Measurements from ENCODE around the gene IQCN. TPM values are rescaled to one million over a fixed set of nuclear protein-coding genes. Genes with fewer than 3 reads are reported as not detected.
A peak's percentile ranks its signal among the peaks of the same experiment; 100 is the strongest.

The IQCN gene
- total and polyA plus RNA-seq, 2 donors (not counting 1 experiment from before 2014, with no cell fraction given): 52.0 to 63.6 TPM

DNA sequence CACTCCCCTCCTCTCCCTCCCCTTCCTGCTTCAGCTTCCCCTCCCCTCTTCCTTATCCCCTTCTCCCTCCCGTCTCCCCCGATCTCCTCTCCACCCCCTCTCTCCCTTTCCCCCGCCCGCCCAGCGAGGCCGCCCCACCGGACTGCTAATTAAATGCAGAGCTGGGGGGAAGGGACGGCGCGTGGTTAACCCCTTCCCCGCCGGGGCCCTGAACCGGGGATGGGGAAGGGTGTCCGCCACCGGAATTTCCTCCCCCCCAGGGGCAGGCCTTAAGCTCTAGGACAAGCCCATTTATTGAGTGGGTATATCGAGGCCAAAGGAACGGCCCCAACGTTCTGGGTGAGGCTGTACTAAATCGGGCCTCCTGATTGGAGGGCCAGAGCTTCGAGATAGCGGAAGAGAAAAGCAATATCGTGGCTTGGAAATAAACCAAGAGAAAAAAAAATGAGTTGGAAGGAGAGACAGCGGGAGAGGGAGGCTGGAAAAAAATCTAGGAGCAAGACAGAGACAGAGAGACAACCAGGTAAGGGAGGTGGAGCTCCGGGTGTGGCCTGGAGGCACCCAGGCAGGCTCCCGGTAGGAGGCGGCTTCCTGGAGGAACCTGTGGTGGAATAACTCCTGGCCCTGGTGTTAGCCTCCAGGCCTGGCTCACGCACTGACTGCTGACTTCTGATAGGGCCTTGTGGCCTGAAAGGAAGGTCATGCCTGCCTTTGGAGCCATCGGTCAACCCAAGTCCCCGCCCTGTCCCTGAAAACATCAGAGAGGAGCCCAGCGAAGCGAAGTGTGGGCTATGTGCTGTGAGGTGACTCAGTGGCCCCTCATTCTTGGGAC is 18.8 kb upstream of the IQCN start:
- CTCF ChIA-PET: interaction anchor here (0.6 to 6.5 kb wide), 10 partner anchors 9 to 36 kb away, joined by 3 to 138 read pairs (median 5); partner anchors contain the start of genes JUND and LSM4
- Mint-ChIP-seq H3K9me3 (ENCODE audit: insufficient read depth) (no peaks in the 10 kb centered on the region), H3K4me1 (peaks cover 60% of the 10 kb centered on the region), H3K27ac (peak overlapping the region; percentile 93), H3K27me3 (no peaks in the 10 kb centered on the region), H3K4me3 (peak overlapping the region; percentile 82)
- intact Hi-C loops (cut with micrococcal nuclease): loop anchor here (5.0 kb wide), 1 partner anchor 271 kb away; no protein-coding TSS in a partner anchor
- Histone ChIP-seq H4K20me1 (ENCODE audit: control insufficient read depth, insufficient read depth, low read length, poor library complexity, severe bottlenecking) (no peaks in the 10 kb centered on the region), H3K36me3 (replicated peaks in 1 of 2; ENCODE audit: control extremely low read depth in 1 of 2, control insufficient read depth in 1 of 2, extremely low read depth in 1 of 2, insufficient read depth in 2 of 2, low read length in 1 of 2) (no peaks in the 10 kb centered on the region), H3K9ac (ENCODE audit: low read length) (peak overlapping the region; percentile 100), H3K4me2 (replicated peaks; ENCODE audit: low read depth, low read length, poor library complexity, severe bottlenecking) (peak overlapping the region; percentile 99), H3K27ac (ENCODE audit: low read length in 2 of 2) (peak overlapping the region; percentile 100), H2AFZ (ENCODE audit: insufficient read depth, low read depth, low read length, poor library complexity, severe bottlenecking) (peak overlapping the region; percentile 56), H3K4me1 (ENCODE audit: control insufficient read depth in 2 of 2, insufficient read depth in 2 of 2, low read length in 2 of 2) (peaks cover 48 to 67% of the 10 kb centered on the region in 2 donors), H3K4me3 (ENCODE audit: control extremely low read depth in 1 of 5, extremely low read depth in 1 of 5, insufficient read depth in 1 of 5, low read depth in 2 of 5, low read length in 4 of 5) (peak overlapping the region in 4 of 5 experiments; percentile 82 to 99 (median 92)), H3K79me2 (ENCODE audit: control insufficient read depth, insufficient read depth, low read length) (peaks cover 5% of the 10 kb centered on the region), H3K9me3 (ENCODE audit: control extremely low read depth in 1 of 3, control insufficient read depth in 2 of 3, insufficient read depth in 1 of 3, low read length in 2 of 3) (no peaks in the 10 kb centered on the region), H3K27me3 (replicated peaks in 1 of 4; ENCODE audit: control extremely low read depth in 1 of 4, control insufficient read depth in 3 of 4, insufficient read depth in 4 of 4, low read length in 3 of 4) (no peaks in the 10 kb centered on the region)
- POLR2A ChIA-PET: interaction anchor here (0.6 to 6.6 kb wide), 20 partner anchors 9 to 1159 kb away, joined by 3 to 318 read pairs (median 6); partner anchors contain the start of genes JUND, LSM4 and PLVAP
- TF ChIP-seq, protein P1, sequence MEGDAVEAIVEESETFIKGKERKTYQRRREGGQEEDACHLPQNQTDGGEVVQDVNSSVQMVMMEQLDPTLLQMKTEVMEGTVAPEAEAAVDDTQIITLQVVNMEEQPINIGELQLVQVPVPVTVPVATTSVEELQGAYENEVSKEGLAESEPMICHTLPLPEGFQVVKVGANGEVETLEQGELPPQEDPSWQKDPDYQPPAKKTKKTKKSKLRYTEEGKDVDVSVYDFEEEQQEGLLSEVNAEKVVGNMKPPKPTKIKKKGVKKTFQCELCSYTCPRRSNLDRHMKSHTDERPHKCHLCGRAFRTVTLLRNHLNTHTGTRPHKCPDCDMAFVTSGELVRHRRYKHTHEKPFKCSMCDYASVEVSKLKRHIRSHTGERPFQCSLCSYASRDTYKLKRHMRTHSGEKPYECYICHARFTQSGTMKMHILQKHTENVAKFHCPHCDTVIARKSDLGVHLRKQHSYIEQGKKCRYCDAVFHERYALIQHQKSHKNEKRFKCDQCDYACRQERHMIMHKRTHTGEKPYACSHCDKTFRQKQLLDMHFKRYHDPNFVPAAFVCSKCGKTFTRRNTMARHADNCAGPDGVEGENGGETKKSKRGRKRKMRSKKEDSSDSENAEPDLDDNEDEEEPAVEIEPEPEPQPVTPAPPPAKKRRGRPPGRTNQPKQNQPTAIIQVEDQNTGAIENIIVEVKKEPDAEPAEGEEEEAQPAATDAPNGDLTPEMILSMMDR (IDR thresholded peaks at IDR 0.05): no peak
- TF ChIP-seq EZH2 (IDR thresholded peaks at IDR 0.05; ENCODE audit: borderline replicate concordance, insufficient read depth, low read depth, low read length, poor library complexity, severe bottlenecking): no peak
- DNase-seq: no peak
- WGBS (ENCODE audit: insufficient coverage): 27% methylated on average over 22 of the region's 31 CpGs
- no peak for ATAC-seq (ENCODE audit: low read depth)
